Thyroid gland (tissue), 4 donors: ENCODE measurements around the gene PKHD1. TPM values are rescaled to one million over a fixed set of nuclear protein-coding genes. Genes with fewer than 3 reads are reported as not detected.
"Not testable (repeated sequence)": the region's sequence is repeated elsewhere in the genome, so short reads cannot be mapped to it uniquely, and the experiment has no call there.

ENCODE experiments used
- DNase-seq, 2 donors: peaks; one replicate each; pipeline ENCODE4 v3.0.0-alpha.2; 2019
- H3K27ac ChIP-seq, 3 donors: fragments of 200-600 bp; sonication (generic); 1 replicate in 2 of 3; 2 replicates in 1 of 3; pipeline ENCODE4 v1.5.1; 2016 to 2019; ENCODE audit warnings: mild to moderate bottlenecking in 1 of 3, moderate library complexity in 1 of 3
- H3K27me3 ChIP-seq: fragments of 200-600 bp; sonication (generic); one replicate; pipeline ENCODE4 v1.5.1; 2019
- H3K36me3 ChIP-seq, 2 donors: fragments of 200-600 bp; sonication (generic); one replicate each; pipeline ENCODE4 v1.5.1; 2016 to 2019
- H3K4me1 ChIP-seq, 2 donors: fragments of 200-600 bp; sonication (generic); one replicate each; pipeline ENCODE4 v1.5.1; 2017 to 2019
- H3K4me3 ChIP-seq, 3 donors: fragments of 200-600 bp; sonication (generic); replicated peaks in 1 of 3; 1 replicate in 2 of 3; 2 replicates in 1 of 3; pipeline ENCODE4 v1.5.1; 2016; ENCODE audit warnings: mild to moderate bottlenecking in 1 of 3
- H3K9me3 ChIP-seq: fragments of 200-600 bp; sonication (generic); one replicate; pipeline ENCODE4 v1.5.1; 2017
- POLR2A ChIP-seq, 2 donors: fragments of 450-650 bp; IDR thresholded peaks; one replicate each; pipeline ENCODE4 v1.6.1; 2017; ENCODE audit warnings: antibody characterized with exemption in 2 of 2, mild to moderate bottlenecking in 2 of 2, moderate library complexity in 1 of 2
- WGBS, 2 donors: methylation state at CpG; one replicate each; pipeline ENCODE4 v1.1.5; 2017; 5-methylcytosine and 5-hydroxymethylcytosine counted together
- intact Hi-C: fragments of 100-400 bp; cut with DNase I; formaldehyde crosslinking; loops from one replicate; pipeline ENCODE4 v1.15.1; 2023
- total RNA-seq, 4 donors: library from RNA; depleted of rRNA; stranded (reverse); fragments of >200 nt; gene quantifications; one replicate each; pipeline ENCODE4 v1.2.3, GENCODE V29; 2016
- TF ChIP-seq, protein P1 (sequence below), 6 experiments: fragments of 200-600 bp in 3 of 6; fragments of 450-650 bp in 3 of 6; sonication (generic) in 3 of 6; IDR thresholded peaks; one replicate each; pipeline ENCODE4 v1.5.1; 2016 to 2019; ENCODE audit warnings: antibody characterized with exemption in 6 of 6, mild to moderate bottlenecking in 2 of 6, inconsistent platforms in 1 of 6, moderate library complexity in 1 of 6

The PKHD1 gene
- total RNA-seq, 4 donors from 2014 or later: under 0.01 to 0.11 (median 0.07) TPM

DNA sequence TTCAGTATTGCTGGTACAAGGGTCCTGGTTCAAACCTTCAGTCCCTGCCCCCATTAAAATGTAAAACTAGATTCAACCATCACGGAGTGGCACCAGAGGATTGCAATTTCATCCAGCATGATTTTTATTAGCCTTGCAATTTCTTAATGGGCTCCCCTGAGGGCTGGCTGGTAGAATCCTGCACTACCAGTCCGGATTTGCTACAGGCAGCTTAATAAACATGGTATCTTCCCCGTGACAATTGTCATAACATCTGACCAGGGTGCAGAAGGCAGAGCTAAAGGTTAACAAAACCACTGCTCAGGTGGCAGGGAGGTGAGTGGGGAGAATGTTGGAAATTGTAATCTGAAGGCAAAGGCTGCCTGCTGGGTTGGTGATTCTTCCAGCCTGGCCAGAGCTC, 94.5 kb downstream of the PKHD1 start:
- DNase-seq: no peak
- Histone ChIP-seq H3K27me3 (no peaks in the 10 kb centered on the region), H3K4me3 (no peak overlapping the region), H3K36me3 (no peaks in the 10 kb centered on the region), H3K9me3 (no peaks in the 10 kb centered on the region), H3K27ac (no peak overlapping the region), H3K4me1 (no peaks in the 10 kb centered on the region)
- intact Hi-C loops: no loop called here
- WGBS, 2 donors: 38 to 56% methylated on average over 3 of the region's 3 CpGs
- no peak for TF ChIP-seq POLR2A (IDR thresholded peaks at IDR 0.05)
- TF ChIP-seq, protein P1, sequence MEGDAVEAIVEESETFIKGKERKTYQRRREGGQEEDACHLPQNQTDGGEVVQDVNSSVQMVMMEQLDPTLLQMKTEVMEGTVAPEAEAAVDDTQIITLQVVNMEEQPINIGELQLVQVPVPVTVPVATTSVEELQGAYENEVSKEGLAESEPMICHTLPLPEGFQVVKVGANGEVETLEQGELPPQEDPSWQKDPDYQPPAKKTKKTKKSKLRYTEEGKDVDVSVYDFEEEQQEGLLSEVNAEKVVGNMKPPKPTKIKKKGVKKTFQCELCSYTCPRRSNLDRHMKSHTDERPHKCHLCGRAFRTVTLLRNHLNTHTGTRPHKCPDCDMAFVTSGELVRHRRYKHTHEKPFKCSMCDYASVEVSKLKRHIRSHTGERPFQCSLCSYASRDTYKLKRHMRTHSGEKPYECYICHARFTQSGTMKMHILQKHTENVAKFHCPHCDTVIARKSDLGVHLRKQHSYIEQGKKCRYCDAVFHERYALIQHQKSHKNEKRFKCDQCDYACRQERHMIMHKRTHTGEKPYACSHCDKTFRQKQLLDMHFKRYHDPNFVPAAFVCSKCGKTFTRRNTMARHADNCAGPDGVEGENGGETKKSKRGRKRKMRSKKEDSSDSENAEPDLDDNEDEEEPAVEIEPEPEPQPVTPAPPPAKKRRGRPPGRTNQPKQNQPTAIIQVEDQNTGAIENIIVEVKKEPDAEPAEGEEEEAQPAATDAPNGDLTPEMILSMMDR (IDR thresholded peaks at IDR 0.05): no peak

DNA sequence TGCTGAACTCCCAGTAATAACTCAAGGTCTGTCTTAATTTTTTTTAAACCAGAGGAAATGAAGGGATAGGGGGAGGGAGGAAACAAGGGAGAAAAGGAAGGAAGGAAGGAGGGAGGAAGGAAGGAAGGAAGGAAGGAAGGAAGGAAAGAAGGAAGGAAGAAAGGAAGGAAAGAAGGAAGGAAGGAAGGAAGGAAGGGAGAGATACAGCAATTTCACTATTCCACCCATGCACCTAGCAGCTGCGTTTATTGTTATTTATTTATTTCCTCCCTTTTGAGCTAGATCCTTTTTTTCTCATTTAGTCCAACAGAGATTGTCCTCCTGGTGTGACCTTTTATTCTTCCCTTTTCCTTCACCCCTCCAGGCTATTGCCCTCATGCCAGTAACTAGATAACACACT, 97.6 kb downstream of the PKHD1 start:
- H3K9me3 ChIP-seq: no peaks in the 10 kb centered on the region
- H3K27ac ChIP-seq: no peak overlapping the region
- no peaks in the 10 kb centered on the region for H3K27me3 ChIP-seq
- 88 to 98% methylated on average over 1 of the region's 1 CpG for WGBS, 2 donors
- H3K4me1 ChIP-seq: no peaks in the 10 kb centered on the region
- no peak overlapping the region for H3K4me3 ChIP-seq
- H3K36me3 ChIP-seq: no peaks in the 10 kb centered on the region
- TF ChIP-seq, protein P1 (IDR thresholded peaks at IDR 0.05): no peak
- no peak for TF ChIP-seq POLR2A (IDR thresholded peaks at IDR 0.05)
- intact Hi-C loops: no loop called here
- DNase-seq: no peak

DNA sequence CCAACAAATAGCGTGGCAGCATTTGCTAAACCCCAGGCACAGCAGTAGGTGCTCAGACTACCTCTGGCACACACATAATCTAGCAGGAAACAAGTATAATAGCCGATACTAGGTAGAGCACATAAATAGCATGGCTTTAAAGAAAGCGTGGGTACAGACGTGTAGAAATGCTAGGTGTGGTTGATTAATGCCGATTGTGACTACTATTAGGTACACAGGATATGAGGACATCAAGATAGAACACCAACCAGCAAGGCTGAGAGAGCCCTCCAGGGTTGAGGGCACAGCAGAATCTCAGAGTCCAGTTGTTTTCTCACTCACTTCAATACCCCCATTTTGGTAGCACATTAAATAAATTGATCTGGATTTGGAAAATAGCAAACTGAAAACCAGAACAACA, 100.5 kb downstream of the PKHD1 start:
- Histone ChIP-seq H3K27me3 (no peaks in the 10 kb centered on the region), H3K4me3 (no peak overlapping the region), H3K9me3 (no peaks in the 10 kb centered on the region), H3K36me3 (no peaks in the 10 kb centered on the region), H3K4me1 (no peaks in the 10 kb centered on the region), H3K27ac (no peak overlapping the region)
- WGBS, 2 donors: 80 to 84% methylated on average over 5 of the region's 5 CpGs
- intact Hi-C loops: no loop called here
- no peak for DNase-seq
- TF ChIP-seq, protein P1 (IDR thresholded peaks at IDR 0.05): no peak
- no peak for TF ChIP-seq POLR2A (IDR thresholded peaks at IDR 0.05)

DNA sequence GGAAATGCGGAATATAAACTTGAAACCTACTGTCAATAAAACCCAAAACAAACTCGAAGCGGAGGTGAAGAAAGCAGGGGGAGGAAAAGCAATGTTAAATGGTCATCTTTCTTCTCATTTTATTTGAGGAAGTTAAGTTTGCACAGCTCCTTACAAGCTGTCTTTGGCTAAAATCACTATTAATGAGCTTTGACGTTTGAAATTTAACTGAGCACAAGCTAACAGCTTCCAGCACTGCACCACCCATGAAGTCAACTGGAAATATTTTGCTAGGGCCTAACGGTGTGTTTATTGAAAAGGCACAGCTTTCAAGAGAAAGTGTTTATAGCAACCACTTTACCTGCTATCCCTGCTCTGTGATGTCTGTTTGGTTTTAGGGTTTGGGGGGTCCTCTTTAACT, 103.8 kb downstream of the PKHD1 start:
- intact Hi-C loops: no loop called here
- no peaks in the 10 kb centered on the region for H3K4me1 ChIP-seq
- no peaks in the 10 kb centered on the region for H3K9me3 ChIP-seq
- no peak for DNase-seq
- no peak overlapping the region for H3K4me3 ChIP-seq
- no peaks in the 10 kb centered on the region for H3K27me3 ChIP-seq
- no peaks in the 10 kb centered on the region for H3K36me3 ChIP-seq
- TF ChIP-seq, protein P1 (IDR thresholded peaks at IDR 0.05): no peak
- TF ChIP-seq POLR2A (IDR thresholded peaks at IDR 0.05): no peak
- no peak overlapping the region for H3K27ac ChIP-seq
- 35 to 37% methylated on average over 5 of the region's 5 CpGs for WGBS, 2 donors

GRCh38 chr6:51982695-51983094, 104.7 kb downstream of the PKHD1 start:
- H3K36me3 ChIP-seq, H3K27me3 ChIP-seq, H3K9me3 ChIP-seq, intact Hi-C loops, H3K4me3 ChIP-seq, H3K27ac ChIP-seq, DNase-seq, H3K4me1 ChIP-seq: not testable (repeated sequence)
- 52 to 58% methylated on average over 5 of the region's 5 CpGs for WGBS, 2 donors

DNA sequence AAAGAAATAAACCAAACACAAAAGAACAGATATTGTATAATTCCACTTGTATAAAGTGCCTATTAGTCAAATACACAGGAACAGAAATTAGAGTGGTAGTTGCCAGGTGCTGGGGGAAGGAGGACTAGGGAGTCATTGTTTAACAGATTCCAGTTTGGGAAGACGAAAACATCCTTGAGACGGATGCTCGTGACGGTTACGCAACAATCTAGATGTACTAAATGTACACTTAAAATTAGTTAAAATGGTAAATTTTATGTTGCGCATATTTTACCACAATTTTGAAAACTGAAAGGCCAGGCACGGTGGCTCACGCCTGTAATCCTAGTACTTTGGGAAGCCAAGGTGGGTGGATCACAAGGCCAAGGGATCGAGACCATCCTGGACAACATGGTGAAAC, 111.0 kb downstream of the PKHD1 start:
- H3K27ac ChIP-seq: no peak overlapping the region
- DNase-seq: no peak
- intact Hi-C loops: no loop called here
- H3K9me3 ChIP-seq: no peaks in the 10 kb centered on the region
- WGBS, 2 donors: 93 to 95% methylated on average over 9 of the region's 9 CpGs
- no peaks in the 10 kb centered on the region for H3K36me3 ChIP-seq
- H3K27me3 ChIP-seq: no peaks in the 10 kb centered on the region
- no peak for TF ChIP-seq POLR2A (IDR thresholded peaks at IDR 0.05)
- TF ChIP-seq, protein P1 (IDR thresholded peaks at IDR 0.05): no peak
- no peaks in the 10 kb centered on the region for H3K4me1 ChIP-seq
- H3K4me3 ChIP-seq: no peak overlapping the region
